Progenitor cell of endocrine pancreas (in vitro differentiated cells): ENCODE results near the gene DHX32. TPM values are rescaled to one million over a fixed set of nuclear protein-coding genes. Genes with fewer than 3 reads are reported as not detected.

ENCODE experiments used
- DNase-seq: peaks from one replicate; pipeline ENCODE4 v3.0.0; 2021; ENCODE audit warnings: low spot score; ENCODE audit not compliant: unreplicated experiment
- H3K27ac Mint-ChIP-seq: 2 replicates; pipeline ENCODE4 v1.8.0; 2021; ENCODE audit warnings: mild to moderate bottlenecking, moderate library complexity, mixed read lengths
- H3K27me3 Mint-ChIP-seq: 2 replicates; pipeline ENCODE4 v1.8.0; 2021; ENCODE audit warnings: mixed read lengths
- H3K36me3 Mint-ChIP-seq: 2 replicates; pipeline ENCODE4 v1.8.0; 2022; ENCODE audit warnings: mixed read lengths; ENCODE audit not compliant: insufficient read depth
- H3K4me1 Mint-ChIP-seq: 2 replicates; pipeline ENCODE4 v1.8.0; 2021; ENCODE audit warnings: low read depth, mixed read lengths
- H3K4me3 Mint-ChIP-seq: 2 replicates; pipeline ENCODE4 v1.8.0; 2021; ENCODE audit warnings: low read depth, mild to moderate bottlenecking, moderate library complexity, mixed read lengths
- H3K9me3 Mint-ChIP-seq: 2 replicates; pipeline ENCODE4 v1.8.0; 2021; ENCODE audit warnings: low read depth, mixed read lengths
- microRNA-seq: library from miRNA; unstranded; fragments of <30 nt; microRNA quantifications from one replicate; pipeline ENCODE4 v1.1.0, GENCODE V29; 2020; ENCODE audit warnings: borderline number of aligned reads; ENCODE audit not compliant: unreplicated experiment
- total RNA-seq: library from RNA; stranded (reverse); gene quantifications from 2 replicates; pipeline ENCODE4 v1.2.1, GENCODE V29; 2021
- TF ChIP-seq, protein P1 (sequence below): fragments of 200-600 bp; sonication (generic); IDR thresholded peaks from one replicate; pipeline ENCODE4 v1.5.0; 2021; ENCODE audit warnings: antibody characterized with exemption, mild to moderate bottlenecking; ENCODE audit not compliant: unreplicated experiment

DHX32 gene
- total RNA-seq, 1 donor from 2014 or later = 22.0 TPM

DNA sequence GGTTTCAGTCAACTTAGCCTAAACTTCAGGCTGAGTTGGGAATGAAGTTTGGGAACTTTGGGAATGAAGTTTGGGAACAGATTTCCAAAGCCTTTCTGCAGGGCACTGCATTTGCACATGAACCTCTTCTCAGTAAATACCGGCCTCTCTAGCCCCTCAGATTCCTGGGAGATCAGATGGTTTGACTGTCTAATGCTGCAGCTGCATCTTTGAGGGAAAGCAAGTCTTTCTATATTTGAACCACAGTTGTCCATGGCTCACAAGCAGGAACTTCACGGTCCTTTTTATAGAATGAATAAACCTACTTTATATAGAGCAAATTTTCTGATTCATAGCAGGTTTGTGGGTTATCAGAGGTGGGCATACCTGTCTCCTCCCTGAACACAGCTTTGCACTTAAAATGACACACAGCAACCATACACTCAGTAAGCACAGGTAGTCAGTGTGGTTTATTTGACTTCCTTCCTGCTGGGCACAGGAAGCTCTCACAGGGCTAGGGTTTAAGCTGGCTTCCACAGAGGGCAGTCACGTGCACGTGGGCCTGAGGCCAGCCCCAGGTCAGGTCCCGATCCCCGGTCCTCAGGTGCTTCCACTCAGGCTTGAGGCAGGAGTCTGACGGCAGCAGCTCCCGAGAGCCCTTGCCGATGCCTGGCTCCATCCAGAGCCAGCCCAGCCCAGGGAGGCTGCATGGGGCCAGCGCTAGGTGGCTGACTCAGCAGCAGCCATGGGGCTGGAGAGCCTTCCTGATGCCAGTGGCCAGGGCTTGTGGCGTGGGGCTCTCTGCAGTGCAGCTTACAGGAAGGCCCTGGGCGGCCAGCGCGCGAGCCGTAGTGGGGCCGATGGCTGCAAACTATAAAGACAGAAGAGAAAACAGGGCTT, 92.7 kb downstream of the DHX32 start:
- H3K36me3 Mint-ChIP-seq = peaks cover 14% of the 10 kb centered on the region
- H3K4me3 Mint-ChIP-seq = no peak overlapping the region
- H3K27me3 Mint-ChIP-seq = no peaks in the 10 kb centered on the region
- no peak overlapping the region for H3K27ac Mint-ChIP-seq
- DNase-seq = no peak
- no peaks in the 10 kb centered on the region for H3K9me3 Mint-ChIP-seq
- no peaks in the 10 kb centered on the region for H3K4me1 Mint-ChIP-seq
- TF ChIP-seq, protein P1, sequence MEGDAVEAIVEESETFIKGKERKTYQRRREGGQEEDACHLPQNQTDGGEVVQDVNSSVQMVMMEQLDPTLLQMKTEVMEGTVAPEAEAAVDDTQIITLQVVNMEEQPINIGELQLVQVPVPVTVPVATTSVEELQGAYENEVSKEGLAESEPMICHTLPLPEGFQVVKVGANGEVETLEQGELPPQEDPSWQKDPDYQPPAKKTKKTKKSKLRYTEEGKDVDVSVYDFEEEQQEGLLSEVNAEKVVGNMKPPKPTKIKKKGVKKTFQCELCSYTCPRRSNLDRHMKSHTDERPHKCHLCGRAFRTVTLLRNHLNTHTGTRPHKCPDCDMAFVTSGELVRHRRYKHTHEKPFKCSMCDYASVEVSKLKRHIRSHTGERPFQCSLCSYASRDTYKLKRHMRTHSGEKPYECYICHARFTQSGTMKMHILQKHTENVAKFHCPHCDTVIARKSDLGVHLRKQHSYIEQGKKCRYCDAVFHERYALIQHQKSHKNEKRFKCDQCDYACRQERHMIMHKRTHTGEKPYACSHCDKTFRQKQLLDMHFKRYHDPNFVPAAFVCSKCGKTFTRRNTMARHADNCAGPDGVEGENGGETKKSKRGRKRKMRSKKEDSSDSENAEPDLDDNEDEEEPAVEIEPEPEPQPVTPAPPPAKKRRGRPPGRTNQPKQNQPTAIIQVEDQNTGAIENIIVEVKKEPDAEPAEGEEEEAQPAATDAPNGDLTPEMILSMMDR = no peak

Small RNA genes within 50 kb of the gene (microRNA-seq; reads per million reads assigned to microRNA genes)
- gene MIR4484 = not detected

Other genes starting within 250 kb of the DHX32 start
- gene TEX36, start 198.1 kb downstream of the DHX32 start, total RNA-seq = not detected in 2 replicates
- 47.4 and 48.2 TPM in 2 replicates for gene EDRF1, start 161.6 kb downstream of the DHX32 start, total RNA-seq
- not detected in 2 replicates for gene MMP21, start 105.5 kb downstream of the DHX32 start, total RNA-seq
- gene UROS, start 58.0 kb downstream of the DHX32 start, total RNA-seq = 45.0 and 47.8 TPM in 2 replicates
- gene BCCIP, start 57.7 kb downstream of the DHX32 start, total RNA-seq = 69.8 and 70.4 TPM in 2 replicates
- gene FANK1, start 15.3 kb upstream of the DHX32 start, total RNA-seq = 2.5 and 3.2 TPM in 2 replicates